BE2C (cell line): ENCODE data around the gene ARHGDIG. TPM values are rescaled to one million over a fixed set of nuclear protein-coding genes. Genes with fewer than 3 reads are reported as not detected.

ENCODE experiments used
- DNase-seq: peaks from one replicate; pipeline ENCODE4 v3.0.0-alpha.2; 2020
- H3K27me3 ChIP-seq: fragments of 250-450 bp; sonication (Bioruptor Pico); 2 replicates; pipeline ENCODE4 v1.5.1; 2020; ENCODE audit warnings: mild to moderate bottlenecking
- H3K36me3 ChIP-seq: fragments of 250-450 bp; sonication (Bioruptor Pico); 2 replicates; pipeline ENCODE4 v1.5.1; 2020; ENCODE audit warnings: mild to moderate bottlenecking
- H3K4me1 ChIP-seq: fragments of 250-450 bp; sonication (Bioruptor Pico); 2 replicates; pipeline ENCODE4 v1.5.1; 2020
- H3K4me3 ChIP-seq: 2 replicates; pipeline ENCODE4 v1.5.1; 2011; ENCODE audit warnings: low read depth, low read length
- H3K9me3 ChIP-seq: fragments of 250-450 bp; sonication (Bioruptor Pico); 2 replicates; pipeline ENCODE4 v1.5.1; 2020
- CTCF ChIP-seq: IDR thresholded peaks from 2 replicates; pipeline ENCODE4 v1.5.1; 2012; ENCODE audit warnings: mild to moderate bottlenecking, low read depth, low read length
- polyA plus RNA-seq: library from polyadenylated mRNA; unstranded; fragments of >200 nt; gene quantifications from one replicate; pipeline ENCODE4 v1.2.1, GENCODE V29; 2012; ENCODE audit warnings: low read depth, missing spikeins; ENCODE audit not compliant: insufficient read length, insufficient read depth

The ARHGDIG gene
- 25.3 TPM for polyA plus RNA-seq

- peaks cover 4% of the 10 kb centered on the region; the same call in 1 of the 2 replicates for H3K27me3 ChIP-seq
- H3K4me1 ChIP-seq: no peaks in the 10 kb centered on the region
- DNase-seq: peak; percentile 32
- TF ChIP-seq CTCF: no peak
- H3K36me3 ChIP-seq: peaks cover 7% of the 10 kb centered on the region
- H3K4me3 ChIP-seq: peak within 1 kb of the TSS; percentile 53
- no peaks in the 10 kb centered on the region for H3K9me3 ChIP-seq
Observed at GRCh38 chr16:280552-280951, at the start of gene ARHGDIG. TSS of gene ARHGDIG (plus strand) at chr16:280591. CDS start at chr16:280681, 90 bp downstream.

- H3K27me3 ChIP-seq: no peaks in the 10 kb centered on the region
- no peak for DNase-seq
- H3K4me3 ChIP-seq: no peak overlapping the region
- no peak for TF ChIP-seq CTCF
- peaks cover 28% of the 10 kb centered on the region for H3K36me3 ChIP-seq
- peaks cover 2% of the 10 kb centered on the region; the same call in 1 of the 2 replicates for H3K4me1 ChIP-seq
- H3K9me3 ChIP-seq: peaks cover 3% of the 10 kb centered on the region; the same call in 1 of the 2 replicates
Observed at GRCh38 chr16:230949-231348, 49.4 kb upstream of the ARHGDIG start.

- no peaks in the 10 kb centered on the region for H3K36me3 ChIP-seq
- H3K4me3 ChIP-seq: peak within 1 kb of the TSS; percentile 81
- H3K27me3 ChIP-seq: no peaks in the 10 kb centered on the region
- DNase-seq: peak; percentile 97
- 0 out of 2 replicates have a peak, but pooled peaks cover 2% of the 10 kb centered on the region for H3K4me1 ChIP-seq
- peak; percentile 52 for TF ChIP-seq CTCF
- H3K9me3 ChIP-seq: peaks cover 3% of the 10 kb centered on the region; the same call in 1 of the 2 replicates
Observed at GRCh38 chr16:234468-235305, 45.7 kb upstream of the ARHGDIG start, which contains the start of gene FAM234A. TSS of gene FAM234A (plus strand) at chr16:234821. CDS start at chr16:254414, 19,593 bp downstream.

GRCh38 chr16:239948-240277, 40.5 kb upstream of the ARHGDIG start:
- no peaks in the 10 kb centered on the region for H3K27me3 ChIP-seq
- no peak overlapping the region for H3K4me3 ChIP-seq
- H3K9me3 ChIP-seq: peaks cover 3% of the 10 kb centered on the region; the same call in 1 of the 2 replicates
- 0 out of 2 replicates have a peak, but pooled peaks cover 2% of the 10 kb centered on the region for H3K4me1 ChIP-seq
- H3K36me3 ChIP-seq: no peaks in the 10 kb centered on the region
- no peak for DNase-seq
- no peak for TF ChIP-seq CTCF

- TF ChIP-seq CTCF: no peak
- H3K4me3 ChIP-seq: no peak overlapping the region
Observed at GRCh38 chr16:240559-240958, 39.8 kb upstream of the ARHGDIG start.

GRCh38 chr16:242281-242680, 38.1 kb upstream of the ARHGDIG start:
- Histone ChIP-seq H3K9me3 (no peaks in the 10 kb centered on the region), H3K4me3 (no peak overlapping the region), H3K36me3 (no peaks in the 10 kb centered on the region), H3K27me3 (no peaks in the 10 kb centered on the region), H3K4me1 (no peaks in the 10 kb centered on the region)
- DNase-seq: no peak
- no peak for TF ChIP-seq CTCF

More at GRCh38 chr16:240559-240958, 39.8 kb upstream of the ARHGDIG start:
- no peaks in the 10 kb centered on the region for H3K36me3 ChIP-seq
- no peak for DNase-seq
- H3K27me3 ChIP-seq: no peaks in the 10 kb centered on the region
- peaks cover 2% of the 10 kb centered on the region; the same call in 1 of the 2 replicates for H3K9me3 ChIP-seq
- 0 out of 2 replicates have a peak, but pooled peaks cover 2% of the 10 kb centered on the region for H3K4me1 ChIP-seq
